CD4-positive, alpha-beta T cell treated with Interleukin-1 beta for 1 hour (primary cell): ENCODE measurements around the gene SYCE3.

Experiments
- DNase-seq, 2 donors: peaks; one replicate each; pipeline ENCODE4 v3.0.0-alpha.2; 2020 to 2022

The SYCE3 gene

DNA sequence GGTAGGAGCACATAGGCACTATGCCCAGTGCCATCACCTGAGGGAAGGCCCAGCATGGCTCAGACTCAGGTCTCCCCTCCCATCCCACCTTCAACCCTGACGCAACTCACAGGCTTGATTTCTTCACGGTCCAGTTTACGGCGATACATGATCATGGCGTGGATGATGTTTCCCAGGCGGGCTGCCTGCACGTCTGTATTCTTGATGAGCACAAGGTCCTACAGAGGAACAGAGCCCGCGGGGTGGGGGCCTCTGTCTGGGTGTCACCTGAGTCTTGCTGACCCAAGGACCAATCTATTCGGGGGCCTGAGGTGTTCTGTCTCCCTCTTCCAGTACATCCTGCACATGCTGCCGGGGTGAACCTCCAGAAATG lies 11.7 kb upstream of the SYCE3 start:
- DNase-seq: no peak

DNA sequence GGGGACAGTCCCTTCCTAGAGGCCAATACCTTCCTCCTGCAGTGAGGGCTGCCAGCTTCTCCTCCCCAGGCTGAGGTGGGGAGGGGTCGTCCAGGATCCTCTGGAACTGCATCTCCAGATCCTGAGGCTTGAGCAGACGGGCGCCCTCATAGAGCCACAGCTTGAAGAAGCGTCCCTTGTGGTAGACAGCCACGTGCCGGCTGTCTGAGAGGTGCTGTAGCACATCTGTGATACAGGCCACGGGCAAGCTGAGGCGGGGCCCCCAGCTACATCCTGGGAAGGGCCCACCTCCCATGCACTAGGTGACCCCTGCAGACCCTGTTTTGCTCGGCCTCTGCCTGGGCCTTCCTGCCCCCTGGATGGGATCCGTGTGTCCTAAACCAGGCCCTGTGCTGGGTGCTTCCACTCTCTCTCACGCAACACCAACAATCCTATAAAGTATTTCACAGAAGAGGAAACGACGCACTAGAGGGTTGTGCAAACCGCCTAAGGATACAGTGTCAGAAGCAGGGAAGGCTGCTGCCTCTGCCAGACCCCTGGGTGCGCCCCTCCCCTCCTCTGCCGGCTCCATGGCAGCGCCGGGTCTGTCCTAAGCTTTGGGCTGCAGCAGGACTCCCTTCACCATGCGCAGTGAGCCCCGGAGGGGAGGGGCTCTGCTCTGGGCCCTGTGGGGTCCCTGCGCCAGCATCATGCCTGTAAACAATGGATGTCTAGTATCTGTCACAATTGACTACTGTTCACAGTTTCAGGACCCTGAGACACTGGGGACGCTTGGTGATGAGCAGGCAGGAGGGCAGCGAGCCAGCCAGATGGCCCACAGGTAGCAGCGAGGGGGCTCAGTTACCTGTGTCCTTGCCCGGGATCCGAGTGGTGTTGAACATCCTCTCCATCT lies 11.0 kb upstream of the SYCE3 start:
- no peak for DNase-seq

DNA sequence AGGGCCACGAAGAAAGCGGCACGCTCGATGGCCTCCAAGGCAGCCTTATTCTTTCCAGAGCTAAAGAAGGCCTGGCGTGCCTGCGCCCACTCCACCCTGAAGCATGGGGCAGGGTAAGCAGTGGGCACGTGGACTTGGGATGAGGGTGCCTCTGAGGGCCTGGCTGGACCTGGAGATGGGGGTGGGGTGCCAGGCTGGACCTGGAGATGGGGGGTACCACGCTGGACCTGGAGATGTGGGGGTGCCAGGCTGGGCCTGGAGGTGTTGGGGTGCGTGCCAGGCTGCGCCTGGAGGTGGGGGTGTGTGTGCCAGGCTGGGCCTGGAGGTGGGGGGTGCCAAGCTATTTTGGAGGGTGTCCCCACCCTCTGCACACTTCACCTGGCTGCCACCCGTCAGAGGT lies 10.2 kb upstream of the SYCE3 start:
- no peak for DNase-seq

DNA sequence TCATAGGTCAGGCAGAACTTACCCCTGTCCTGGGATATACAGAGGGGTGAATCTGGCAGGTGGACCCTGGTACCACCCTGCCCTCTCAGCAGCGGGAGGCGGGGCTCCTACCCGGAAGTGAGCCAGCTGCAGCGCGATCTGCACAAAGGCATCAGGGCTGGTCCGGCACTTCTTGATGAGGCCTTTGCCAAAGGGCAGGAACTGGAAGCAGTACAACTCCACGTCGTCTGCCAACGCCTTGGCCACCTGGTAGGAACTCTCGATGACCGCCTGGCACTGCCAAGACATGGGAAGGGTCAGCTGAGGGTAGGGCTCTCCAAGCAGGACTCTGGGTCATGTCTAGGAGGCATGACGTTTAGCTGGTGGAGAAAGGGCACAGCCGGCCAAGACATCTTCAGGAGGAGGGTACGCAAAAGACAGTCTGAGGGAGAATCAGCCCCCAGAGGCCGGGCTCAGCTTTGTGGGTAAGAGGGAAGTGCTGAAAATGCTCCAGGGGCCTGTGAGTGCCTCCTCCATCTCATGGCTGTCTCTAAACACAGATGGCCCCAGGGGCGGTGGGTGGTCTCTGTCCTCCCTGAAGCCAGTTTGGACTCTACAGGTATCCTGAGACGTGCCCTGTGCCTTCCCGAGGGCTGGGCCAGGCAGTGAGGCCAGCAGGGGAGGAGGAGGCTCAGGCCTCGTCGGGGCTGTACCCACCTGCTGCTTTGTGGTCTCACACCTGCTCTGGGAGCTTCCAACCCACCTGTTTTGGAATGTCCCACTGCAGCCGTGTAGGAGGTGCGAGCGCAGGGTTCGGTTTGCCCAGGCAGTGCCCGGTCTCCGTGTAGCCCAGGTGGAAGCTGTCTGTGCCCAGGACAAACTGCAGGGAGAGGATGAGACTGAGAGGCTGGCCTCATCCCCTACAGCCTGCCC lies 8.8 kb upstream of the SYCE3 start:
- DNase-seq: no peak

GRCh38 chr22:50570861-50571260 lies 8.1 kb upstream of the SYCE3 start:
- DNase-seq: no peak

DNA sequence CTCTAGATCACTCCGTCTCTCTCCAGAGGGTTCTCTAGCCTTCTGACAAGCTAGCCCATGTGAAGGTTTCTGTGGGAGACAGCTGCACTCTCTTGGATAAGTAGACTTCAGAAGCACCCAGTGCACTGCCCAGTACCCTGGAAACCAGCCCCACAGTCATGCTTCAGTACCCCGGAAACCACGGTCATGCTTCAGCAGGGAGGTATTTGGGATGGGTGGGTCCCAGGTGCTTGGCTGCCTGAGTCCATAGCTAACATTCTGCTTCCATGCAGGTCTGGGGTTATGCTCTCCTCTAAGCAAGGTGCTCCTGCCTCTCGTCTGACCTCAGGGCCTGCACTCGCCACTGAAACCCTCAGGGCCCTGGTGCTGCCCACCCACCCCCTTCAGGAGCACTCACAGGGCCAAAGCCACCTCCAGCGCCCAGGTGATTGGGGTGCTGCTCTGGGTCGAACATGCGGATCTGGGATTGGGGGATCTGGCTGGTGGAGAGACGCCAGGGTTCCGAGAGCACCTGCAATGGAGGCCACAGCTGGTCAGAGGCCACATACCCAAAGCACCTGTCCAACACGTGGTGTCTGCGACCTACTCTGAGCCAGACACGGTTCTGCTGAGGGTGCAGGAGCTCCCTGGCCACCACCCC lies 7.3 kb upstream of the SYCE3 start:
- no peak for DNase-seq

DNA sequence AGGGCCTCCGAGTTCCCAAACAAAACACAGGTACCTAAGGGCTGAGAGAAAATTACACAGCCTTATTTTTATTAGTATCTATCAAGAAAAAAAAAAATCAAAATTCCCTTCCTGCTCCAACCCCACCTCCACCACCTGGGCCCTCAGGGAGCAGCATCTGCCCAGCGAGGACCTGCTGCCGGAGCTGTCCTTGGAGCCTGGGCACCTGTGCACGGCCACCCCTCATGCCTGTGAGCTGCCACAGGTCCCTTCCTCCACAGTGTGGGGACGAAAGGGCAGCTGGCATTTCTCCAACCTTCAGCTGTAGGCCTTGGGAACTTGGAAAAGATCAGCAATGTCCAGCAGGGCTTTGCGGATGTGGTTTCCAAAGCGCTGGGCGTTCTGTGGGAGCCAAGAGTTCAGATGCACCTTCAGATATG lies 6.3 kb upstream of the SYCE3 start:
- no peak for DNase-seq

GRCh38 chr22:50568626-50569025 lies 5.9 kb upstream of the SYCE3 start:
- DNase-seq: no peak

- no peak for DNase-seq
These were observed 5.1 kb upstream of the SYCE3 start for GRCh38 chr22:50567721-50568252.

DNA sequence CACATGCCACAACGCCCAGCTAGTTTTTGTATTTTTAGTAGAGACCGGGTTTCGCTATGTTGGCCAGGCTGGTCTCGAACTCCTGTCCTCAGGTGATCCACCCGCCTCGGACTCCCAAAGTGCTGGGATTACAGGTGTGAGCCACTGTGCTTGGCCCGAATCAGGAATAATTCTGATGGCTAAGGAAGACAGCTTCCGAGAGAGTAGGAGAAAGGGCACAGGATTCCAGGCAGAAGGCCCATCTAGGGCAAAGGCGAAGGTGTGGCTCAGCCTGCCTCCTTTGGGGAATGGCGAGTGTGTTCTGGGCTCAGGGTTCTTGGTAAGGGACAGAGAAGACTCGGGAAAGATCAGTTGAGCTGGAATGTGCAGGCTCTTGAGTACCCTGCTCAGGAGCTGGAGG lies 1.6 kb upstream of the SYCE3 start:
- no peak for DNase-seq

- no peak for DNase-seq
These were observed 868 bp upstream of the SYCE3 start for GRCh38 chr22:50563413-50564160.

DNA sequence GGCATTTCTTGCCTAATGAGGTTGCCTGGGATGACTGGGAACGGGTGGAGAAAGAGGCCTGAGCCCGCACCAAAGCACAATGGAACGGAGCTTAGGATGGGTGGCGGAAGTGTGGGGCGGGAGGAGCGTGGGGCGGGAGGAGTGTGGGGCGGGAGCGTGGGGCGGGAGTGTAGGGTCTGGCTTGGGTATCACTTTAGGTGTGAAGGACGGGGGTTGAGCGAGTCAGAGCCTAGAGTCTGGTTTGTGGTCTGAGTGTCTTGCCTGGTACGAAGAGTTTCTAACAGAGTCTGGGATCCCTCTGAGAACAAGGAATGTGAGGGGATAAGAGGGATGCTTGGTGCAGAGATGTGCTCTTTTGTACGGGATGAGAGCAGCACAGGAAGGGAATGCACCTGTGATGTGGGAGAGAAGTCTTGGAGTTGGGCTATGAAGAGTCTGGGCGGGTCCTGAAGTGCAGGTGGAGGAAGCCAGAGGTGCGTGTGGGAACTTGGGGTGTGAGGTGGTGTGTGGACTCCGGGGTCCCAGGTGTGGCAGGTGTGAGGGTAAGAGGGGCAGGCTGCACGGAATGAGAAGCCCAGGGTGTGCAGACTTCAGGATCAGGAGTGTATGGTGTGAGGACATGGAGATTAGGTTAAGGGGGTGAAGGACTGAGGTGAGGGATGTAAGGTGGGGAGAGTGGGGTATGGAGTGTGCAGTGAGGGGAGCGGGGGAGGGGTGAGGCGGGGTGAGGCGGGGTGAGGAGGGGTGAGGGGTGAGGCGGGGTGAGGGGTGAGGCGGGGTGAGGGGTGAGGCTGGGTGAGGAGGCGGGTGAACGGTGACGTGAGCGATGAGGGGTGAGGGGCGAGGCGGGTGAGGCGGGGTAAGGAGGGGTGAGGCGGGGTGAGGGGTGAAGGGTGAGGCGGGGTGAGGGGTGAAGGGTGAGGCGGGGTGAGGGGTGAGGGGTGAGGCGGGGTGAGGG lies 1.0 kb downstream of the SYCE3 start:
- no peak for DNase-seq

GRCh38 chr22:50560034-50560433 lies 2.7 kb downstream of the SYCE3 start:
- no peak for DNase-seq

GRCh38 chr22:50556703-50557102 lies 6.0 kb downstream of the SYCE3 start:
- DNase-seq: no peak

- DNase-seq: no peak
These were observed 9.4 kb downstream of the SYCE3 start for GRCh38 chr22:50553310-50553709.

GRCh38 chr22:50551160-50551752 lies 11.5 kb downstream of the SYCE3 start:
- no peak for DNase-seq

DNA sequence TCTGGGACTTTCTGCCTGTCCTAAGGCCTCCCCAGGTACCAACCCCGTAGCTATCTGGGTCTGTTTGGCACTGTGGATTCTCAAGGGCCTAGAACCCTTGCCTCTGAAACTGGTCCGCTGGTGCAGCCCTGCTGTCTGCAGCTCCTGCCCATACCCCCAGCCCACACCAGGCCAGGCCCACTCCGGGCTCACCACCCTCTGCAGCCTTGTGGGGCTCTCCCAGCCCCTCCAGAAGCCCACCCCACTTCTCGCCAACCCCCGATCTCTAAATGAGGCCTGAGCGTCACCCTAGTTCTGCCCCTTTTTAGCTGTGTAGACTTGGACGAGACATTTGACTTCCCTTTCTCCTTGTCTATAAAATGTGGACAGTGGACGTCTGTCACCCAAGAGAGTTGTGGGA lies 12.3 kb downstream of the SYCE3 start:
- DNase-seq: no peak

DNA sequence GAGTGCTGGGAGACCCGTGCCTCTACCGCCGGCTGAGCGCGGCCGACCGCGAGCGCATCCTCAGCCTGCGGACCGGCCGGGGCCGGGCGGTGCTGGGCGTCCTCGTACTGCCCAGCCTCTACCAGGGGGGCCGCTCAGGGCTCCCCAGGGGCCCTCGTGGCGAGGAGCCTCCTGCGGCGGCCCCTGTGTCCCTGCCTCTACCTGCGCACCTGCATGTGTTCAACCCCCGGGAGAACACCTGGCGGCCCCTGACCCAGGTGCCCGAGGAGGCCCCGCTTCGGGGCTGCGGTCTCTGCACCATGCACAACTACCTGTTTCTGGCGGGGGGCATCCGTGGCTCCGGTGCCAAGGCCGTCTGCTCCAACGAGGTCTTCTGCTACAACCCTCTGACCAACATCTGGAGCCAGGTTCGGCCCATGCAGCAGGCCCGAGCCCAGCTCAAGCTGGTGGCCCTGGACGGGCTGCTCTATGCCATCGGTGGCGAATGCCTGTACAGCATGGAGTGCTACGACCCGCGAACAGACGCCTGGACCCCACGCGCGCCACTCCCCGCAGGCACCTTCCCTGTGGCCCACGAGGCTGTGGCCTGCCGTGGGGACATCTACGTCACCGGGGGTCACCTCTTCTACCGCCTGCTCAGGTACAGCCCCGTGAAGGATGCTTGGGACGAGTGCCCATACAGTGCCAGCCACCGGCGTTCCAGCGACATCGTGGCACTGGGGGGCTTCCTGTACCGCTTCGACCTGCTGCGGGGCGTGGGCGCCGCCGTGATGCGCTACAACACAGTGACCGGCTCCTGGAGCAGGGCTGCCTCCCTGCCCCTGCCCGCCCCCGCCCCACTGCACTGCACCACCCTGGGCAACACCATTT lies 13.6 kb downstream of the SYCE3 start:
- no peak for DNase-seq

- DNase-seq: peak; percentile 52 to 62
These were observed 14.4 kb downstream of the SYCE3 start for GRCh38 chr22:50548040-50548920.
